Measurements from ENCODE around the gene LINGO3.

DNA sequence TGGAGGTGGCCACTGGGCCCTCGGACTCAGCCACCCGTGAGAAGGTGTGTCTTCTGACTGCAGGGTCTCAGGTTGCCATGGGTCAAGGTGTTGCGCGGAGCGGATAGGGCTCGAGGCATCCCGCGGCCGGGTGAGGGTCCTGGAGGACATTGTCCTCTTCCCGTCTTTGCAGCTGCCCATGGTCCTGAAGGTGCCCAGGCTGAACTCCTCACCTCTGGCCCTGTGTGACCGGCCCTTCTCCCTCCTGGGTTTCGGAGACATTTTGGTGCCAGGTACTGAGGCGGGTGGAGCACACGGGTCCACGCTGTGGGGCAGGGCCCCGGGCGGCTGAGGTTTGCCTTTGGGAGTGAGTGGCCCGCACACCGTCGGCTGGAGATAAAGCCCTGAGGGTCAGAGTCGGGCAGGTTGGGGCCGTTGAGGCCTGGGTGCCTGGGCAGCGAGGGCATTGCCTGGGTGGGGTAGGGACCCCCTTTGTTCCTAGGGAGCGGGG is 36.5 kb upstream of the LINGO3 start:
- TF ChIP-seq POLR2AphosphoS5 (IDR thresholded peaks at IDR 0.05): no peak
- TF ChIP-seq POLR2A (IDR thresholded peaks at IDR 0.05): no peak
- TF ChIP-seq, protein P1, sequence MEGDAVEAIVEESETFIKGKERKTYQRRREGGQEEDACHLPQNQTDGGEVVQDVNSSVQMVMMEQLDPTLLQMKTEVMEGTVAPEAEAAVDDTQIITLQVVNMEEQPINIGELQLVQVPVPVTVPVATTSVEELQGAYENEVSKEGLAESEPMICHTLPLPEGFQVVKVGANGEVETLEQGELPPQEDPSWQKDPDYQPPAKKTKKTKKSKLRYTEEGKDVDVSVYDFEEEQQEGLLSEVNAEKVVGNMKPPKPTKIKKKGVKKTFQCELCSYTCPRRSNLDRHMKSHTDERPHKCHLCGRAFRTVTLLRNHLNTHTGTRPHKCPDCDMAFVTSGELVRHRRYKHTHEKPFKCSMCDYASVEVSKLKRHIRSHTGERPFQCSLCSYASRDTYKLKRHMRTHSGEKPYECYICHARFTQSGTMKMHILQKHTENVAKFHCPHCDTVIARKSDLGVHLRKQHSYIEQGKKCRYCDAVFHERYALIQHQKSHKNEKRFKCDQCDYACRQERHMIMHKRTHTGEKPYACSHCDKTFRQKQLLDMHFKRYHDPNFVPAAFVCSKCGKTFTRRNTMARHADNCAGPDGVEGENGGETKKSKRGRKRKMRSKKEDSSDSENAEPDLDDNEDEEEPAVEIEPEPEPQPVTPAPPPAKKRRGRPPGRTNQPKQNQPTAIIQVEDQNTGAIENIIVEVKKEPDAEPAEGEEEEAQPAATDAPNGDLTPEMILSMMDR (IDR thresholded peaks at IDR 0.05): no peak
